ENCODE results near the gene RMP24.

Gene RMP24

GRCh38 chr18:35948080-35948479, 24.4 kb upstream of the RMP24 start:
- in situ Hi-C loops (cut with HindIII; ENCODE audit: extremely low pct_ligation_motif_present, low pct_unique_long_range_greater_than_20kb) (no loop called here), intact Hi-C loops (cut with micrococcal nuclease; ENCODE audit: unreplicated experiment) (no loop called here)
- H3K27me3 ChIP-seq (ENCODE audit: control insufficient read depth in 1 of 2, insufficient read depth in 2 of 2, low read length in 2 of 2): peaks cover 0 to 8% of the 10 kb centered on the region in 2 experiments; a peak in 3 of 5 replicates
- H3K4me2 ChIP-seq (ENCODE audit: low read depth, low read length): no peak overlapping the region
- DNase-seq (ENCODE audit: low spot score) (no peak), ATAC-seq (no peak), FAIRE-seq (no peak)
- H4K20me1 ChIP-seq (ENCODE audit: insufficient read depth, low read length): no peaks in the 10 kb centered on the region
- H3K27ac ChIP-seq (ENCODE audit: extremely low read length, insufficient read depth, low read length): no peak overlapping the region
- 51% methylated on average over 3 of the region's 3 CpGs for WGBS (ENCODE audit: low lambda C conversion rate)
- ChIA-PET POLR2A (no interaction called here), CTCF (ENCODE audit: low intra/inter-chr PET ratio, low total read pairs) (no interaction called here)
- no peak overlapping the region for H2AFZ ChIP-seq (ENCODE audit: low read length)
- no peaks in the 10 kb centered on the region for H3K9me3 ChIP-seq (ENCODE audit: low read length)
- TF ChIP-seq NR2F6 (IDR thresholded peaks at IDR 0.05) (no peak), NR2F6 (CRISPR knock-in tag; IDR thresholded peaks at IDR 0.05) (no peak), NFKB2 (CRISPR knock-in tag; IDR thresholded peaks at IDR 0.05; ENCODE audit: borderline replicate concordance) (no peak), ATF7 (IDR thresholded peaks at IDR 0.05) (peak; percentile 26; the same call in 1 of the 2 replicates), ATF7 (CRISPR knock-in tag; IDR thresholded peaks at IDR 0.05) (no peak)
- no peaks in the 10 kb centered on the region for H3K79me2 ChIP-seq (ENCODE audit: insufficient read depth, low read length)
- H3K36me3 ChIP-seq (replicated peaks in 1 of 2; ENCODE audit: control insufficient read depth in 1 of 2, insufficient read depth in 2 of 2, low read length in 2 of 2): no peaks in the 10 kb centered on the region
- H3K9ac ChIP-seq (ENCODE audit: insufficient read depth, low read depth, low read length): no peak overlapping the region
- peaks cover 11% of the 10 kb centered on the region for H3K4me1 ChIP-seq (ENCODE audit: insufficient read depth, low read length)
- no peak overlapping the region for H3K4me3 ChIP-seq (replicated peaks in 1 of 3; ENCODE audit: insufficient read depth in 1 of 3, low read depth in 2 of 3, low read length in 3 of 3)
- BruUV-seq (replicated peaks): no TSS peak

GRCh38 chr18:35949090-35949489, 23.4 kb upstream of the RMP24 start:
- no TSS peak for BruUV-seq (replicated peaks)
- no peak for FAIRE-seq
- TF ChIP-seq ZNF350 (CRISPR knock-in tag; IDR thresholded peaks at IDR 0.05; ENCODE audit: borderline replicate concordance, low read depth): no peak
- 0 out of 2 replicates have a peak, but pooled peaks have one; percentile 26 for TF ChIP-seq CEBPG (CRISPR knock-in tag; IDR thresholded peaks at IDR 0.05)
- TF ChIP-seq ZNF766 (CRISPR knock-in tag; IDR thresholded peaks at IDR 0.05; ENCODE audit: borderline replicate concordance): no peak
- no peak for TF ChIP-seq ZNF235 (CRISPR knock-in tag; IDR thresholded peaks at IDR 0.05; ENCODE audit: borderline replicate concordance)
- no peak for TF ChIP-seq ATF7-NPFF (CRISPR knock-in tag; IDR thresholded peaks at IDR 0.05; ENCODE audit: low read depth)
- peak; percentile 63 for TF ChIP-seq CEBPB (IDR thresholded peaks at IDR 0.05; ENCODE audit: borderline replicate concordance, low read depth, low read length)
- TF ChIP-seq, protein P1, sequence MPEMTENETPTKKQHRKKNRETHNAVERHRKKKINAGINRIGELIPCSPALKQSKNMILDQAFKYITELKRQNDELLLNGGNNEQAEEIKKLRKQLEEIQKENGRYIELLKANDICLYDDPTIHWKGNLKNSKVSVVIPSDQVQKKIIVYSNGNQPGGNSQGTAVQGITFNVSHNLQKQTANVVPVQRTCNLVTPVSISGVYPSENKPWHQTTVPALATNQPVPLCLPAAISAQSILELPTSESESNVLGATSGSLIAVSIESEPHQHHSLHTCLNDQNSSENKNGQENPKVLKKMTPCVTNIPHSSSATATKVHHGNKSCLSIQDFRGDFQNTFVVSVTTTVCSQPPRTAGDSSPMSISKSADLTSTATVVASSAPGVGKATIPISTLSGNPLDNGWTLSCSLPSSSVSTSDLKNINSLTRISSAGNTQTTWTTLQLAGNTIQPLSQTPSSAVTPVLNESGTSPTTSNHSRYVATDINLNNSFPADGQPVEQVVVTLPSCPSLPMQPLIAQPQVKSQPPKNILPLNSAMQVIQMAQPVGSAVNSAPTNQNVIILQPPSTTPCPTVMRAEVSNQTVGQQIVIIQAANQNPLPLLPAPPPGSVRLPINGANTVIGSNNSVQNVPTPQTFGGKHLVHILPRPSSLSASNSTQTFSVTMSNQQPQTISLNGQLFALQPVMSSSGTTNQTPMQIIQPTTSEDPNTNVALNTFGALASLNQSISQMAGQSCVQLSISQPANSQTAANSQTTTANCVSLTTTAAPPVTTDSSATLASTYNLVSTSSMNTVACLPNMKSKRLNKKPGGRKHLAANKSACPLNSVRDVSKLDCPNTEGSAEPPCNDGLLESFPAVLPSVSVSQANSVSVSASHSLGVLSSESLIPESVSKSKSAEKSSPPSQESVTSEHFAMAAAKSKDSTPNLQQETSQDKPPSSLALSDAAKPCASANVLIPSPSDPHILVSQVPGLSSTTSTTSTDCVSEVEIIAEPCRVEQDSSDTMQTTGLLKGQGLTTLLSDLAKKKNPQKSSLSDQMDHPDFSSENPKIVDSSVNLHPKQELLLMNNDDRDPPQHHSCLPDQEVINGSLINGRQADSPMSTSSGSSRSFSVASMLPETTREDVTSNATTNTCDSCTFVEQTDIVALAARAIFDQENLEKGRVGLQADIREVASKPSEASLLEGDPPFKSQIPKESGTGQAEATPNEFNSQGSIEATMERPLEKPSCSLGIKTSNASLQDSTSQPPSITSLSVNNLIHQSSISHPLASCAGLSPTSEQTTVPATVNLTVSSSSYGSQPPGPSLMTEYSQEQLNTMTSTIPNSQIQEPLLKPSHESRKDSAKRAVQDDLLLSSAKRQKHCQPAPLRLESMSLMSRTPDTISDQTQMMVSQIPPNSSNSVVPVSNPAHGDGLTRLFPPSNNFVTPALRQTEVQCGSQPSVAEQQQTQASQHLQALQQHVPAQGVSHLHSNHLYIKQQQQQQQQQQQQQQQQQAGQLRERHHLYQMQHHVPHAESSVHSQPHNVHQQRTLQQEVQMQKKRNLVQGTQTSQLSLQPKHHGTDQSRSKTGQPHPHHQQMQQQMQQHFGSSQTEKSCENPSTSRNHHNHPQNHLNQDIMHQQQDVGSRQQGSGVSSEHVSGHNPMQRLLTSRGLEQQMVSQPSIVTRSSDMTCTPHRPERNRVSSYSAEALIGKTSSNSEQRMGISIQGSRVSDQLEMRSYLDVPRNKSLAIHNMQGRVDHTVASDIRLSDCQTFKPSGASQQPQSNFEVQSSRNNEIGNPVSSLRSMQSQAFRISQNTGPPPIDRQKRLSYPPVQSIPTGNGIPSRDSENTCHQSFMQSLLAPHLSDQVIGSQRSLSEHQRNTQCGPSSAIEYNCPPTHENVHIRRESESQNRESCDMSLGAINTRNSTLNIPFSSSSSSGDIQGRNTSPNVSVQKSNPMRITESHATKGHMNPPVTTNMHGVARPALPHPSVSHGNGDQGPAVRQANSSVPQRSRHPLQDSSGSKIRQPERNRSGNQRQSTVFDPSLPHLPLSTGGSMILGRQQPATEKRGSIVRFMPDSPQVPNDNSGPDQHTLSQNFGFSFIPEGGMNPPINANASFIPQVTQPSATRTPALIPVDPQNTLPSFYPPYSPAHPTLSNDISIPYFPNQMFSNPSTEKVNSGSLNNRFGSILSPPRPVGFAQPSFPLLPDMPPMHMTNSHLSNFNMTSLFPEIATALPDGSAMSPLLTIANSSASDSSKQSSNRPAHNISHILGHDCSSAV (CRISPR knock-in tag; IDR thresholded peaks at IDR 0.05; ENCODE audit: borderline replicate concordance): no peak
- no peak for TF ChIP-seq CHD4 (IDR thresholded peaks at IDR 0.05; ENCODE audit: borderline replicate concordance, low read length)
- TF ChIP-seq ZNF121 (CRISPR knock-in tag; IDR thresholded peaks at IDR 0.05): peak; percentile 63

More at GRCh38 chr18:35949090-35949489, 23.4 kb upstream of the RMP24 start:
- peaks cover 11% of the 10 kb centered on the region for H3K4me1 ChIP-seq (ENCODE audit: insufficient read depth, low read length)
- ATAC-seq: peak; percentile 57
- no peaks in the 10 kb centered on the region for H3K79me2 ChIP-seq (ENCODE audit: insufficient read depth, low read length)
- no peak overlapping the region for H3K27ac ChIP-seq (ENCODE audit: extremely low read length, insufficient read depth, low read length)
- H4K20me1 ChIP-seq (ENCODE audit: insufficient read depth, low read length): no peaks in the 10 kb centered on the region
- intact Hi-C loops (cut with micrococcal nuclease; ENCODE audit: unreplicated experiment): no loop called here
- peak overlapping the region; percentile 7 for H2AFZ ChIP-seq (ENCODE audit: low read length)
- H3K27me3 ChIP-seq (ENCODE audit: control insufficient read depth in 1 of 2, insufficient read depth in 2 of 2, low read length in 2 of 2): peaks cover 0 to 8% of the 10 kb centered on the region in 2 experiments; a peak in 3 of 5 replicates
- no peak overlapping the region for H3K9ac ChIP-seq (ENCODE audit: insufficient read depth, low read depth, low read length)
- ChIA-PET POLR2A (no interaction called here), CTCF (ENCODE audit: low intra/inter-chr PET ratio, low total read pairs) (no interaction called here)
- in situ Hi-C loops (cut with HindIII; ENCODE audit: extremely low pct_ligation_motif_present, low pct_unique_long_range_greater_than_20kb): no loop called here
- H3K4me2 ChIP-seq (ENCODE audit: low read depth, low read length): peak overlapping the region; percentile 98
- DNase-seq (ENCODE audit: low spot score): no peak
- no peaks in the 10 kb centered on the region for H3K9me3 ChIP-seq (ENCODE audit: low read length)
- H3K4me3 ChIP-seq (replicated peaks in 1 of 3; ENCODE audit: insufficient read depth in 1 of 3, low read depth in 2 of 3, low read length in 3 of 3): peak overlapping the region in 1 of 3 experiments; percentile 65; a peak in 1 of 6 replicates
- WGBS (ENCODE audit: low lambda C conversion rate): 3% methylated on average over 6 of the region's 6 CpGs
- no peaks in the 10 kb centered on the region for H3K36me3 ChIP-seq (replicated peaks in 1 of 2; ENCODE audit: control insufficient read depth in 1 of 2, insufficient read depth in 2 of 2, low read length in 2 of 2)
